Activated gamma-delta T cell treated with anti-CD3 and anti-CD28 coated beads, Interleukin-2, amount 50 U/mL, for 16 hours (primary cell): ENCODE measurements around the gene GPRC6A.
"Not testable (repeated sequence)": the region's sequence is repeated elsewhere in the genome, so short reads cannot be mapped to it uniquely, and the experiment has no call there.

Source experiments
- DNase-seq: peaks from one replicate; pipeline ENCODE4 v3.0.0-alpha.2; 2020; ENCODE audit warnings: low read depth

Gene GPRC6A, protein sequence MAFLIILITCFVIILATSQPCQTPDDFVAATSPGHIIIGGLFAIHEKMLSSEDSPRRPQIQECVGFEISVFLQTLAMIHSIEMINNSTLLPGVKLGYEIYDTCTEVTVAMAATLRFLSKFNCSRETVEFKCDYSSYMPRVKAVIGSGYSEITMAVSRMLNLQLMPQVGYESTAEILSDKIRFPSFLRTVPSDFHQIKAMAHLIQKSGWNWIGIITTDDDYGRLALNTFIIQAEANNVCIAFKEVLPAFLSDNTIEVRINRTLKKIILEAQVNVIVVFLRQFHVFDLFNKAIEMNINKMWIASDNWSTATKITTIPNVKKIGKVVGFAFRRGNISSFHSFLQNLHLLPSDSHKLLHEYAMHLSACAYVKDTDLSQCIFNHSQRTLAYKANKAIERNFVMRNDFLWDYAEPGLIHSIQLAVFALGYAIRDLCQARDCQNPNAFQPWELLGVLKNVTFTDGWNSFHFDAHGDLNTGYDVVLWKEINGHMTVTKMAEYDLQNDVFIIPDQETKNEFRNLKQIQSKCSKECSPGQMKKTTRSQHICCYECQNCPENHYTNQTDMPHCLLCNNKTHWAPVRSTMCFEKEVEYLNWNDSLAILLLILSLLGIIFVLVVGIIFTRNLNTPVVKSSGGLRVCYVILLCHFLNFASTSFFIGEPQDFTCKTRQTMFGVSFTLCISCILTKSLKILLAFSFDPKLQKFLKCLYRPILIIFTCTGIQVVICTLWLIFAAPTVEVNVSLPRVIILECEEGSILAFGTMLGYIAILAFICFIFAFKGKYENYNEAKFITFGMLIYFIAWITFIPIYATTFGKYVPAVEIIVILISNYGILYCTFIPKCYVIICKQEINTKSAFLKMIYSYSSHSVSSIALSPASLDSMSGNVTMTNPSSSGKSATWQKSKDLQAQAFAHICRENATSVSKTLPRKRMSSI

GRCh38 chr6:116828983-116829382 is at the start of gene GPRC6A:
TSS of gene GPRC6A (minus strand) at chr6:116829083. CDS start at chr6:116829013, 70 bp downstream.
- no peak for DNase-seq

GRCh38 chr6:116877743-116878142 is 48.9 kb upstream of the GPRC6A start:
- no peak for DNase-seq

DNA sequence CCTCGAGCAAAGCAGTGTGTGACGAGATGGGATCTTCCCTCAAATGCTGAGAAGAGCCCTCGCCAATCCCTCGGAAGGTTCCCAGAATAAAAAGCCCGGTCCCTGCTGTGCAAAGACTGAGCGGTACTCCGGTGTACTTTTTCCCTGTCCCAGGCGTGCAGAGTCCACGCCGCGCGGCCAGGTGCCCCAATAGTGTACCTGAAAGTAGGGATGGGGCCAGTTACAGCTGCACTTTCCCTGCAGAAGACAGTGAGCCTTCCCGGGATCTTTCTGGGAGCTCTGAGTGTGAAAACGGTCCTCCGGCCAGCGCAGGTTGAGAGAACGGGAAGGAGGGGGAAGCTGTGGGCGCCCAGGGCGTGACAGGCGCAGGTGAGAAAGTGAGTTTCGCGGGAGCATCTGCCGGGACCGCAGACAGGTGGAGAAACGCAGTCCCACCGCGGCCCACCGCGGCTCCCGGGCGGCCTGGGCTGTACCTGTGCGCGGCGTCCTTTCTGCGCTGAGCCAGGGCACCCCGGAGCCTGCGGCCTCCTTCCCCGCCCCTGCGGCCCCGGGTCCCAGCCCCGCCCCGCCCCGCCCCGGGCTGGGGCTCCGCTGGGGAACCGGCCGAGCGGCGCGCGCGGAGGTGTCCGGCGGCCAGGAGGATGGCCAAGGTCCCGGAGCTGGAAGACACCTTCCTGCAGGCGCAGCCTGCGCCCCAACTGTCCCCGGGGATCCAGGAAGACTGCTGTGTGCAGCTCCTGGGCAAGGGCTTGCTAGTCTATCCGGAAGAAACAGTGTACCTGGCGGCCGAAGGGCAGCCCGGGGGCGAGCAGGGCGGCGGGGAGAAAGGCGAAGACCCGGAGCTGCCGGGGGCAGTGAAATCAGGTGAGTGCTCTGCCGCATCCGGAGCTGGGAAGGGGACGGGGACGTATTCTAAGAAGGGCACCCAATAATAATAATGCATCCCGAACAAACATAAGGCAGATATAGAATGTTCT is 48.0 kb upstream of the GPRC6A start, which contains the start of gene RFX6:
Gene RFX6 (plus strand): TSS at position 608 of the 977 bp plus-strand sequence. CDS start 34 bp downstream, at position 642.
- DNase-seq = no peak

- no peak for DNase-seq
These were observed 47.2 kb upstream of the GPRC6A start for GRCh38 chr6:116876107-116876506.

DNA sequence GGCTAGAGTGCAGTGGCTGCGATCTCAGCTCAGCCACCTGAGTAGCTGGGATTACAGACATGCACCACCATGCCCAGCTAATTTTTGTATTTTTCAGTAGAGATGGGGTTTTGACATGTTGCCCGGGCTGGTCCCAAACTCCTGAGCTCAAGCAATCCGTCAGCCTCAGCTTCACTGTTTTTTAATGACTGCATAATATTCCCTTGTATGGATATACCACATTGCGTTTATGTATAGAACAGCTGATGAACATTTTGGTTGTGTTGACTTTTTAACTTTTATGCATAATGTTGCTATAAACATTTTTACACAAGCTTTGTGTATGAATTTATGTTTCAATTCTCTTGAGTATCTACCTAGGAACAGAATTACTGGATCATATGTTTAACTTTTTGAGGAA is 43.9 kb upstream of the GPRC6A start:
- no peak for DNase-seq

DNA sequence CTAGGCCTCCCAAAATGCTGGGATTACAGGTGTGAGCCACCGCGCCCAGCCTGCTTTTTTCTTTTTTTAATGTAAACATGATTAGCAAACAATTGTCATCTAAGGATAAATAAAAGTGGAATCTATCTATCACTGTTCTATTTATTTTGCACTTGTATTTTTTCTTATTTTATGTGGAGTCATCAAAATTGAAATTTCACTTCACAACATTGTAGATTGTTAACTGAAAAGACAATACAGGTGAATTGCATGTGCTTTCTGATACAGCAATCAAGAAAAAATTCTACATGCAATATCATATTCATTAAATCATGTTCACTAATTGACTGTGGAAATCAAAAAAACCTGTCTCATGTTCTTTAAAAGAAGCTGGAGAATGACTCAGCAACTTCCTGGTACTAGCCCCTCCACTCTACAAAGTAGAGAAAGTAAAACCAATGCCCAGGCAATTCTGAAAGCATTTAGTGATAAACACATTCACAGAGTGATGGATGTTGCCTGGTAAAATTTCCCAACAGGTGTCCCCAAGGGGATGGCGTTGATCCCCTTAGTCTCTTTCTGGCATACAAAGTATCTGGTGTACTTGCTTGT is 37.5 kb upstream of the GPRC6A start:
- no peak for DNase-seq

GRCh38 chr6:116859264-116859663 is 30.4 kb upstream of the GPRC6A start:
- no peak for DNase-seq

GRCh38 chr6:116858060-116858459 is 29.2 kb upstream of the GPRC6A start:
- DNase-seq = no peak

DNA sequence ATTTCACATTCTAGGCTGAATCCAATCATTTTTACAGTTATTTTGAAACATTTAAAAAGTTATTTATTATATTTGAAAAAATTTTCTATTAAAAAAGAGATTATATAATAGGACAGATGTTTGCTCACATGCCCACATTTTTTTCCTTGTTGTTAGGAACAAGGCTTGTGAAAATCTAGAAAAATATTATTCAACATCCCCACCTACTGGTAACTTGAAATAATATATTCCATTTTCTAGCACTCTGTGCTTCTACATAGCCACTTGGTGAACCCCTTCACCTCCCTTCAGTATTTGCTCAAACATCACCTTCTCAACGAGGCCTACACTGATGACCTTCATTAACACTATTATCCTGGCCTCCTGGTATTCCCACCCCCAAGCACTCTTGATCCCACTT is 18.3 kb upstream of the GPRC6A start:
- DNase-seq = no peak

- no peak for DNase-seq
These were observed 13.6 kb upstream of the GPRC6A start for GRCh38 chr6:116842459-116842858.

DNA sequence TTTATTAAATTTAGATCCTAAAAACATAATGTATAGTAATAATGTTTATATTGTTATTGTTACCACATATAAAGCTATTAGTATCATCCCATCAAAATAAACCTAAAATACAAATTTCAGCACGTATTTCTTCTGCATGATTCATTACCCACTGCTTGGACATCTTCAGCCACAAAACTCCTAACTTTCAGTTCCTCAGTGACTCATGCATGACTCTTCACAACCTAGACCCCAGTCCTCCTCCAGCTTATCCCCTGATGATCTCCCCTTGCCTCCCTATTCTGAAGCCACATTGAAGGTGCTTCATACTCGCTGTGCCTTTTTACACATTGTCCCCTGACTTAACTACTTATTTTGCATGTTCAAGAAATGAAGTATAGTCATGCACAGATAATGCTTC is 11.2 kb upstream of the GPRC6A start:
- no peak for DNase-seq

DNA sequence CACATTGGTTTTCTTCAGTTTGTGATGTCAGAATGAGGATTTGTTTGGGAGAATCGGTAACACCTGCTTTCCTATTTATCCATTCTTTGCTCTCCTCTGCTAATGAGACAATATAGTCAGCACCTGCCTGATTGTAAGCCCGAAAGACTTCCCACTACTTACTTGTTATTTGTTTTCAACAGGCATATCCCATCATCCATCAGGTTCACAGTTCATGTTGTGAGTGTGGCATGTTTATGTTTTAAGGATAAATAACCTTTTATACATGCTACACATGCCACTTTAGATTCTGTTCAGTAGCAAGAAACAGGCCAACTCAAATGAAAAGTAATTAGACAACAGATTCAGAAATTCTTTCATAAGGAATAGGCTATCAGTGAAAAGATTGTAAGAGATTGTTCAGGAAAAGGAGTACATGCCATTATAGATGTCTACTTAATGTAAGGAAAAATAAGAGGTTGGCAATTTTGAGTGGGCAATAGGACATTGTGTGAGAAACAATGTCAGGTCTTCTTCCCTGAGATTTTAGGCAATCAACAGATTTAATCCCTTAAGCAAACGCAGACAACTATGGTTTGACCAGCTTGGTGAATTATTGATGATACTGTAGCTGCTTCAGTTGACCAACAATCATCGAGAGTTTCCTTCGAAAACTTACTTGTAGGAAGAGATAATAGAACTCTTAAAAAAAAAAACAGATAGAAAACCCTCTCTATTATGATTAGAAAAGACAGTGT is 7.9 kb upstream of the GPRC6A start:
- no peak for DNase-seq

DNA sequence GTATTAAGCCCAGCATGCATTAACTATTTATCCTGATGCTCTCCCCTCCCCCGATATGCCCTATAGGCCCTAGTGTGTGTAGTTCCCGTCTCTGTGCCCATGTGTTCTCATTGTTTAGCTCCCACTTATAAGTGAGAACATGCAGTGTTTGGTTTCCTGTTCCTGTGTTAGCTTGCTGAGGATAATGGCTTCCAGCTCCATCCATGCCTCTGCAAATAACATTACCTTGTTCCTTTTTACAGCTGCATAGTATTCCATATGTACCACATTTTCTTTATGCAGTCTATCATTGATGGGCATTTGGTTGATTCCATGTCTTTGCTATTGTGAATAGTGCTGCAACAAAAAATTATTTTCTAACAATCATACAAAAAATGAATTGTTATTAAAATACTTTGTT is 5.6 kb upstream of the GPRC6A start:
- not testable (repeated sequence) for DNase-seq

- DNase-seq = no peak
These were observed 1.2 kb downstream of the GPRC6A start for GRCh38 chr6:116827561-116828240.

- not testable (repeated sequence) for DNase-seq
These were observed 12.5 kb downstream of the GPRC6A start for GRCh38 chr6:116816336-116816735.

DNA sequence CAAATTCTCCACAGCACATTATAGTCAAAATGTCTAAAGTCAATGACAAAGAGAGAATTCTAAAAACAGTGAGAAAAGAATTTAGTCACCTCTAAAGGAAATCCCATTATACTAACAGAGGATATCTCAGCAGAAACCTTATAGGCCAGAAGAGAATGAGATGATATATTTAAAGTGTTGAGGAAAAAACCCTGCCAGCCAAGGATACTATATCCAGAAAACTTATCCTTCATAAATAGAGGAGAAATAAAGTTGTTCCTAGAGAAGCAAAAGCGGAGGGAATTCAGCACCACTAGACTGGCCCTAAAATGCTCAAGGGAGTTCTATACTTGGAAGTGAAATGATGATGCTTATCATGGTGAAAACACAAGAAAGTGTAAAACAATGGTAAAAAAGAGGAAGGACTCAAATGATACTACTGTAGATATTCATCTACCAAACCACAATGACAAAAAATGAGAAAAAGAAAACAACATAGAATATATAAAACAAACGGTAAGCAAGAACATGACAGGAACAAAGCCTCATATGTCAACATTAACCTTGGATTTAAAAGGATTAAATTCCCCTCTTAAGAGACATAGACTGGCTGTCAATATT is 16.7 kb downstream of the GPRC6A start:
- no peak for DNase-seq

DNA sequence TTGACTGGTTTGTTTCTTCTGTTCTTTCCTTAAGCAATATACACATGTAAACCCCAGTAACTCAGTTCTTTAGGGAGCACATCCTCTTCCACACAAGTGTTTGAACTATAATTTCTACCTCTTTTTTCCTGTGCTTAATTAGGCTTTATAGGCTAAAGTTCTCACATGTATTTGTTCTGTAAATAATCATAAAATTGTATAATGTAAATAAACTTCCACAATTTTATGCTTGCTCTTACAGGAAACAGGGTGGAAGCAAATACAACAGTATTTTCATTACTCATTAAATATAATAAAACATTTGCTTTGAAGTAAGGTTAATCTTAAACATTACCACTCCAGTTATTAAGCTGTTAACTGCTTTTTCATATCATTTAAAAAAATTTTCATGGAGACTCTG is 26.9 kb downstream of the GPRC6A start:
- DNase-seq = no peak

DNA sequence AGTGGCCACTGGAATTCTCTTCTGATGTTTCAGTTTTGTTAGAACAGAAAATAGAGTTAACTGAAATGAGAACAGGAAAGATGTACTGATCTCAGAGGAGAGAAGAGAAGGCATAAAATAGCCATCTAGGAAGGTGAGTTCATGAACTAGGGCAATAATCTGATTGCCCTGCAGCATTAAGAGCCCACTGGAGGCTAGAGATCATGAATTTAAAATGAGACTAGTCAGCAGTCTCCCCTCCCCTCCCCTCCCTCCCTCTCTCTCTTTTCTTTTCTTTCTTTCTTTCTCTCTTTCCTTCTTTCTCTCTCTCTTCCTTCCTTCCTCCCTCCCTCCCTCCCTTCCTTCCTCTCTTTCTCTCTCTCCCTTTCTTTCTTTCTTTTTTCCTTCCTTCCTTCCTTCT is 28.9 kb downstream of the GPRC6A start:
- DNase-seq = no peak

- DNase-seq = no peak
These were observed 31.3 kb downstream of the GPRC6A start for GRCh38 chr6:116797585-116797984.

GRCh38 chr6:116793224-116793623 is 35.7 kb downstream of the GPRC6A start:
- DNase-seq = no peak
